GM21381 (cell line): ENCODE measurements around the gene MINK1.
A peak's percentile ranks its signal among the peaks of the same experiment; 100 is the strongest.
"Not testable (repeated sequence)": the region's sequence is repeated elsewhere in the genome, so short reads cannot be mapped to it uniquely, and the experiment has no call there.

ENCODE experiments used
- ATAC-seq: cut with Tn5 transposase; IDR thresholded peaks from one replicate; pipeline ENCODE4 v1.9.1; 2021; ENCODE audit warnings: mild to moderate bottlenecking, moderate library complexity; ENCODE audit not compliant: unreplicated experiment

Gene MINK1

GRCh38 chr17:4897198-4897687 lies 64.1 kb downstream of the MINK1 start:
- no peak for ATAC-seq

DNA sequence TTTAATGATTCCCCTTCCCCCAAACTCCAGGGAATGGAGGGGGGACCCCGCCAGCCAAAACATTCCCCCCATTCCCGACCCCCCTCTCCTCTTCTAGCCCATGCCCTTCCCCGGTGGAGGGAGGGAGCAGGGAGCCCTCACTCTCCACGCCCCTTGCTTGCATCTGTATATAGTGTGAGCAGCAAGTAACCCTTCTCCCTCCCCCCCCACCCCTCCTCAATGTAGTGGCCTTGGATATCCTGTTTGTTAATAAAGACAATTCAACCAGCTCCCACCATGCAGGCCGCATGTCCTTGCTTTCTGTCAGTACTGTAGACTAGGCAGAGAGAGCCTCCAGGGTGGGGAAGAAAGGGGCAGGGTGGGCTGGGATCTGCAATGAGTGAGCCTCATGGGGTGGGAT lies 64.6 kb downstream of the MINK1 start:
- ATAC-seq, result no peak

DNA sequence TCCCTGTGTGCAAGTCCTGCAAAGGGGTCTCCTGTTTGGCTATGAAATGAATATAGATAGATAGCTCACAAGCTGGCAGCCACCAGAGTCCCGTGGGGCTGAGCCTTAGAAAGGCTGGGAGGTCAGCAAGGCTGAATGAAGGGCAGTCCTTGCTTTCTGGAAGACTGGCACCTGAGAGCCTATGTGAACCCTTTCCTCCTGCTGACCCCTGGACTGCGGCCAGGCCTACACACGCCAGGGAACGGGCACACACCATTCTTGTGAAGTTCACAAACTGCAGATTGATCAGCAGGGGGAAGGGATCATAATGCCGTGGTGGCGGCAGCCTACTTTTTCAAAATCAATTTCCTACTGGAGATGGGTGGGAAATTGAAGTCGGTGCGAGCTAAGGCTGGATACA lies 65.2 kb downstream of the MINK1 start:
- ATAC-seq, result no peak

- no peak for ATAC-seq
Observed at GRCh38 chr17:4898927-4899326, 65.8 kb downstream of the MINK1 start.

DNA sequence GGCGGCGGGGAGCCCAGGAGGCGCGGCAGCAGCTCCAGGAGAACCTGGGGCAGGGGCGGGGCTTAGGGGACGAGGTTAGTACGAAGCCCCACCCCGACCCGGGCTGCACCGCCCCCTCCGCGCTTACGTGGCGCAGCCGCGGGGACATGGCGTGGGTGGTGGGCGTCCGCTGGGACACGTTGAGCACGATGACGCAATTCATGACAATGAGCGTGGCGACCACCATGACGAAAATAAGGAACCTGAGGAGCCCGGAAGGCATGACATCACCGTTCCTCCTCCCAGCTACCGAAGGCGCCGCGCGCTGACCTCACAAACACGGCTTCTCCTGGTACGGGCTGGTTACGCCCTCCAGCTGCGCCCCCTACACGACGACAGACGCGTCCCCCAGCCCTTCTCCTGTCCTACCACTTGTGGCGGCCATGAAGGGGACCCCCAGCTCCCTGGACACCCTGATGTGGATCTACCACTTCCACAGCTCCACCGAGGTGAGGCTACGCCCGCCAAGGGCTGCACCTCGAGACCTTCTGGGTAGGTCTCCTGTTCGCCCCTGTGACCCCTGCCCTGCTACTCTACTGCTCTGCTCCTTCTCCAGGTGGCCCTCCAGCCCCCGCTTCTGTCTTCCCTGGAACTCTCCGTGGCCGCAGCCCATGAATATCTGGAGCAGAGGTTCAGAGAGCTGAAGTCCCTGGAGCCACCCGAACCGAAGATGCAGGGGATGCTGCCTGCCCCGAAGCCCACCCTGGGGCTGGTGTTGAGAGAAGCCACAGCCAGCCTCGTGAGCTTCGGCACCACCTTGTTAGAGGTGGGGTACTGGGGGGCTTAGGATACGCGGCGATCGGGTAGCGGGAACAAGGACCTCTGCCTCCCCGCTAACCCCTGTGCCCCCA lies 66.4 kb downstream of the MINK1 start, which contains the start of gene C17orf107:
Gene C17orf107, plus strand, starts transcription at position 196 of the 890 bp plus-strand sequence. Its CDS starts 227 bp downstream, at position 423.
- no peak for ATAC-seq

GRCh38 chr17:4900231-4901107 lies 67.3 kb downstream of the MINK1 start:
- no peak for ATAC-seq

DNA sequence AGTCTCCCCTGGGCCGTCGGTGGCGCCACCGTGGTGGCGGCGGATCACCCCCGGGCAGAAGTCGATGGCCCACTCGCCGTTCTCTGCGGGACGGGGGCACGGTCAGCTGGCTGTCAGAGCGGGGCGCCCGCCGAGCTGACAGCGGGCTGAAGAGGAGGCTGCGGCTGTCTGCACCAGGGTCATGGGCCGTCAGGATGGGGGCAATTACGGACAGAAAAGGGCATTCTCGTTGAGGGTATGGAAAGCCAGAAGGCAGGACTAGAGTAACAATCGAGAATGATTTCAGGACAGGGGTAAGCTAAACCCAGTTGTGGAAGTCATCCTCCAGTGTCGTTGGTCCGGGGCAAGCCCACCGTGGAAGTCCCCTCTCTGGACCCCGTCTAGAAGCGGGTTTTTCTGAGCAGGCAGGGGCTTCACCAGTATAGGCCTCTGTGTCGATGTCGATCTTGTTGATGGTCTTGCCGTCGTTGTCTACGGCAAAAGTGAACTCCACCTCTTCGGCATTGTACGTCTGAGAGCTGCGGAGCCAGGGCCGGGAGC lies 68.0 kb downstream of the MINK1 start:
- no peak for ATAC-seq

DNA sequence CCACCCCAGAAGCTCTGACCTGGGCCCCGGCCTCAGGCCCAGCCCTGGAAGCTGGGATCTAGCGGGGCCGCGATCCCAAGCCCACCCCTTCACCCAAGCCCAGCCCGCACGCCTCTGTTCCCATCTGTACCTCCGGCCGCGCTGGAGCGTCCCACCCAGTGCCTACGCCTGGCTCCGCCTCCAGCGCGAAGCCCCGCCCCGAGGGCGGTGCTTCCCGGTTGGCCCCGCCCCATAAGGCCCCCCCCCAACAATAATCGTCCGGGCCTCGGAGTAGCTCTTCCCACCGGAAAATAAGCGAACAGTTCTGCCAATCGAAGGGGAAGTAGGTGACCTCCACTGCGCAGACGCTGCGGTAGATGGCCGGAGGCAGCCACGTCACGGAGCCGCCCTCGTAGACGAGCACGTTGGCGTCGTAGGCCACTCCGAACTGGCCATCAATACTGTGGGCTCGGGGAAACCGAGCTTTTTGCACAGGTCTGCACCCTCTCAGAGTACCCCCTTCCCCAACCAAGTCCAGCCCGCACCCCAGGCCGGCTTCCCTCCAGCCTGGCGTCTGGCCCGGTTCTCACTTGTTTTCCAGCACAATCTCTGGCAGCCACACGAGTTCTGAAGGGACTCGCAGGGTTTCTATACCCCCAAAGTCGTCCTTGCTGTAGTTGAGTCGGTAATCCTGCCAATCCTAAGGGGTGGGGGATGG lies 68.7 kb downstream of the MINK1 start:
- no peak for ATAC-seq

GRCh38 chr17:4902540-4902939 lies 69.4 kb downstream of the MINK1 start:
- no peak for ATAC-seq

- peak; percentile 37 for ATAC-seq
Observed at GRCh38 chr17:4903051-4903818, 70.1 kb downstream of the MINK1 start, which contains the start of gene CHRNE. Gene CHRNE, minus strand, starts transcription at chr17:4903098. Its CDS starts 35 bp downstream, at chr17:4903063.

DNA sequence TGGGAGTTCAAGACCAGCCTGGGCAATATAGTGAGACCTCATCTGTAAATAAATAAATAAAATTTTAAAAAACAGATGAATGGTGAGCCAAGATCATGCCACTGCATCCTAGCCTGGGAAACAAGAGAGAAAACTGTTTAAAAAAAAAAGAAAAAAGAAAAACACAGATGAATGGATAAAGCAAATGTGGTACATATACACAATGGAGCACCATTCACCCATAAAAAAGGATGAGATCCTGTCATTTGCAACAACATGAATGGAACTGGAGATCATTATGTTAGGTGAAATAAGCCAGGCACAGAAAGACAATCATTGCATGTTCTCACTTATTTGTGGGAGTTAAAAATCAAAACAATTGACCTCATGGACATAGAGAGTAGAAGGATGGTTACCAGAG lies 73.5 kb downstream of the MINK1 start:
- ATAC-seq, result not testable (repeated sequence)

DNA sequence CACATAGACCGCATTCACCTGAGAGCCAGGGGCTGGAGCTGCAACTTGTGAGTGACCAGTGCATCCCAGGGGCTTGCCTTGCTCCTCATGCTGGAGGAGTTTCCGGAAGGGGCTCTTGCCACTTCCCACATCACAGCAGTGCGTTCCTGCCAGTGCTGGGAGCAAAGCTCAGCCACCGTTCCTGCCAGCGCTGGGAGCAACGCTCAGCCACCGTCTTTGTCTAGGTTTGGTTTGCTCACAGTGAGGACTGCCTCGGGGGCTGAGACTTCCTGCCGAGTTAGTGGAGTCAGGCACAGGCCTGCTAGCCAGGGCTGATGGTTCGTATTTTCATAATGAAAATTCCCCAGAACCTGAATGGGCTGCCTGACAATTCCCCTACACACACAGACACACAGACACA lies 75.2 kb downstream of the MINK1 start:
- no peak for ATAC-seq

DNA sequence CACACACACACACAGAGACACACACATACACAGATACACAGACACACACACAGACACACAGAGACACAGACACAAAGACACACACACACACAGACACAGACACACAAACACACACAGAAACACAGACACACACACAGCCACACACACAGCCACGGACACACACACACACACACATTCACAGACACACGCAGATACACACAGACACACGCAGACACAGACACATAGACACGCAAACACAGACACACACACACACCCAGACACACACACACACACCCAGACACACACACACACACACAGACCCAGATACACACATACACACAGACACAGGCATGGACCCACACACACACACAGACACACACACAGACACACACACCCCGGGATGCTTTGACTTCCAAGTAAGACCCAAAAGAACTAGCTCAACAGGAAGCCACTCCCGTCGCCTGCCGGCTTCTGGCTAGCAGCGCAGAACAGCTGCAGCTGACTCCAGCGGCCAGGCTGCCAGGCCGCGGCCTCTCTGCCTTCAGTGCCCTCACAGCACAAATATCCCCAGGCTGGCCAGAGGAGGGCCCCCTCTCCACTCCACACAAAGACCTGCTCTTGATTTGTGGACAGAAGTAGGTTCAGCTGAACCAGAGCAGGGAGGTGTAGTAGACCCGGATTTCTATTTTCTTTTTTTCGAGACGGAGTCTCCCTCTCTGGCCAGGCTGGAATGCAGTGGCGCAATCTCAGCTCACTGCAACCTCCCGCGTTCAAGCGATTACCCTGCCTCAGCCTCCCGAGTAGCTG lies 75.8 kb downstream of the MINK1 start:
- ATAC-seq, result no peak

- no peak for ATAC-seq
Observed at GRCh38 chr17:4913994-4914393, 80.9 kb downstream of the MINK1 start.

DNA sequence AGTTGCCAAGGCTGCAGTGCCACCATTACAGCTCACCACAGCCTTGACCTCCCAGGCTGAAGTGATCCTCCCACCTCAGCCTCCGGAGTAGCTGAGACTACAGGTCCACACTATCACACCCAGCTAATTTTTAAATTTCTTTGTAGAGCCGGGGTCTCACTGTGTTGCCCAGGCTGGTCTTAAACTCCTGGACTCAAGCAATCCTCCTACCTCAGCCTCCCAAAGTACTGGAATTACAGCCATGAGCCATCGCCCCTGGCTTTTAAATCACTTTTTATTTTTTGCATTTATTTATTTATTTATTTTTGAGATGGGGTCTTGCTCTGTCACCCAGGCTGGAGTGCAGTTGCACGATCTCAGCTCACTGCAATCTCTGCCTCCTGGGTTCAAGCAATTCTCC lies 81.4 kb downstream of the MINK1 start:
- ATAC-seq, result not testable (repeated sequence)

DNA sequence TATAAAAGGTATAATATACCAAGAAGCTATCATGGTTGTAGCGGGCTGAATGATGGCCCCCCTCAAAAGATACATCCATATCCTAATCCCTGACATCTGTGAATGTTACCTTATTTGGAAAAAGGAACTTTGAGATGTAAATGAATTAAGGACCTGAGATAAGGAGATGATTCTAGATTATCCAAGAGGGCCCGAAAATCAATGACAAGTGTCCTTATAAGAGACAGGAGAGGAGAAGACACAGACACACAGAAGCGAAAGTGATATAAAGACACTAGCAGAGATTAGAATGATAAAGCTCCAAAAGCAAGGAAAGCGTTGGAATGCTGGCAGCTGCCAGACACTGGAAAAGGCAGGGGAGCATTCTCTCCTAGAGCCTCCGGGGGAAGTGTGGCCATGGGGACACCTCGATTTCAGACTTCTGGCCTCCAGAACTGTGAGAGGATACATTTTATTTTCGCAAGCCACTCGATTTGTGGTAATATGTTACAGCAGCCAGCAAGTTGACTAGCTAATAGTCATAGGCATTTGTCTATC lies 86.4 kb downstream of the MINK1 start:
- no peak for ATAC-seq

- no peak for ATAC-seq
Observed at GRCh38 chr17:4920351-4921048, 87.4 kb downstream of the MINK1 start.

DNA sequence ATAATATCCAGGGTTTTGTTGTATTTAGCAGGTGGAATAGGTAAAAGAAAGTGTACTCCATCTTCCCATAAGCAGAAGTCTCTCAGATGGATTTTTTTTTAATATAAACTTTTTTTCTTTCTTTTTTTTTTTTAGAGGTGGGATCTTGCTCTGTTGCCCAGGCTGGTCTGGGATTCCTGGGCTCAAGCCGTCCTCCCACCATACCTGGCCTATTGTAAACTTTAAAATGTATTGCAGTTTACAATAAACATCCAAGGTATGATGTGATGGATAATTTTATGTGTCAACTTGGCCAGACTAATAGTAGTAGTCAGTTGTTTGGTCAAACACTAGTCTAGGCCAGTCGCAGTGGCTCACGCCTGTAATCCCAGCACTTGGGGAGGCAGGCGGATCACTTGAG lies 88.2 kb downstream of the MINK1 start:
- ATAC-seq, result no peak
